Spleen (tissue), 11 donors: ENCODE measurements around the gene NCOR1. TPM values are rescaled to one million over a fixed set of nuclear protein-coding genes. Genes with fewer than 3 reads are reported as not detected.

Source experiments
- DNase-seq: peaks from one replicate; pipeline ENCODE4 v3.0.0-alpha.2; 2020
- H3K27ac ChIP-seq, 8 donors: fragments of 200-600 bp; sonication (generic) in 7 of 8; 1 replicate in 4 of 8; 2 replicates in 4 of 8; pipeline versions ENCODE4 v1.5.0 to v1.8.0; 2016 to 2021; ENCODE audit warnings: inconsistent platforms in 4 of 8, mild to moderate bottlenecking in 4 of 8, moderate library complexity in 1 of 8
- H3K27me3 ChIP-seq, 7 donors: fragments of 200-600 bp; sonication (generic) in 6 of 7; replicated peaks in 1 of 7; 1 replicate in 4 of 7; 2 replicates in 3 of 7; pipeline versions ENCODE4 v1.5.0 to v1.8.0; 2016 to 2021; ENCODE audit warnings: inconsistent platforms in 3 of 7, mild to moderate bottlenecking in 1 of 7
- H3K36me3 ChIP-seq, 6 donors: fragments of 200-600 bp; sonication (generic) in 5 of 6; 1 replicate in 4 of 6; 2 replicates in 2 of 6; pipeline versions ENCODE4 v1.5.0 to v1.8.0; 2016 to 2021; ENCODE audit warnings: inconsistent platforms in 2 of 6
- H3K4me1 ChIP-seq, 6 donors: fragments of 200-600 bp; sonication (generic) in 5 of 6; 1 replicate in 3 of 6; 2 replicates in 3 of 6; pipeline versions ENCODE4 v1.5.0 to v1.8.0; 2016 to 2021; ENCODE audit warnings: inconsistent platforms in 3 of 6
- H3K4me3 ChIP-seq, 8 donors: fragments of 200-600 bp; sonication (generic) in 7 of 8; 1 replicate in 4 of 8; 2 replicates in 4 of 8; pipeline versions ENCODE4 v1.5.0 to v1.8.0; 2016 to 2021; ENCODE audit warnings: inconsistent platforms in 4 of 8, mild to moderate bottlenecking in 4 of 8, moderate library complexity in 2 of 8
- H3K9me3 ChIP-seq, 8 donors: fragments of 200-600 bp; sonication (generic) in 7 of 8; 1 replicate in 4 of 8; 2 replicates in 4 of 8; pipeline versions ENCODE4 v1.5.0 to v1.8.0; 2016 to 2021; ENCODE audit warnings: inconsistent platforms in 4 of 8
- POLR2A ChIP-seq, 3 donors: fragments of 450-650 bp; IDR thresholded peaks; one replicate each; pipeline ENCODE4 v1.5.1; 2017; ENCODE audit warnings: antibody characterized with exemption in 3 of 3, mild to moderate bottlenecking in 1 of 3
- POLR2AphosphoS5 ChIP-seq, 3 donors: sonication (generic); formaldehyde crosslinking; IDR thresholded peaks; one replicate each; pipeline ENCODE4 v1.5.1; 2017; ENCODE audit warnings: antibody characterized with exemption in 3 of 3
- WGBS, 5 donors: extraction: QIAGEN DNeasy Blood & Tissue Kit in 3 of 5; methylation state at CpG; one replicate each; pipeline versions ENCODE4 v1.1.5 to v1.1.7; 2013 to 2018; 5-methylcytosine and 5-hydroxymethylcytosine counted together
- intact Hi-C: fragments of 100-400 bp; cut with DNase I; formaldehyde crosslinking; loops from one replicate; pipeline ENCODE4 v1.15.0; 2023; ENCODE audit warnings: low total_unique reads
- polyA plus RNA-seq, 3 donors: library from polyadenylated mRNA; stranded (reverse); fragments of 200-250 nt; gene quantifications; one replicate each; pipeline ENCODE4 v1.2.1, GENCODE V29; 2013
- small RNA-seq, 4 donors: library from RNA; depleted of rRNA; stranded (forward); fragments of <200 nt; gene quantifications; one replicate each; pipeline ENCODE3, GENCODE V24; 2016
- total RNA-seq, 7 donors: library from RNA; depleted of rRNA in 3 of 7; stranded (reverse); fragments of >200 nt in 3 of 7; fragmentation: NEBNext Ultra II Directional in 4 of 7; extraction: Animal tissue kit (Norgen Biotek cat#: 25700) in 4 of 7; gene quantifications; one replicate each; pipeline versions ENCODE4 v1.1.0 to v1.2.1, GENCODE V29; 2016 to 2021
- TF ChIP-seq, protein P1 (sequence below), 11 experiments: fragments of 200-600 bp in 7 of 11; fragments of 450-650 bp in 4 of 11; sonication (generic) in 4 of 11; IDR thresholded peaks in 8 of 11; conservative IDR thresholded peaks in 3 of 11; 1 replicate in 7 of 11; 2 replicates in 4 of 11; pipeline versions ENCODE4 v1.4.0 to v1.8.0; 2016 to 2021; ENCODE audit warnings: antibody characterized with exemption in 11 of 11, inconsistent platforms in 4 of 11, mild to moderate bottlenecking in 1 of 11
- donor health status: healthy with polysubstance abuse.
- donor health status: DM: no; HTN: no; CAD: no; lungs with moderate emphysema.
- donor health status: DM: no; HTN: no; CAD: no.
- donor health status: Bipolar disorder and iron deficiency.
- donor health status: healthy.
- donor health status: DM: no; HTN: no; CAD: no.
- donor health status: DM: yes; HTN: yes; CAD: no.

The NCOR1 gene
- total and polyA plus RNA-seq, 10 donors = 28.4 to 250 (median 140) TPM

DNA sequence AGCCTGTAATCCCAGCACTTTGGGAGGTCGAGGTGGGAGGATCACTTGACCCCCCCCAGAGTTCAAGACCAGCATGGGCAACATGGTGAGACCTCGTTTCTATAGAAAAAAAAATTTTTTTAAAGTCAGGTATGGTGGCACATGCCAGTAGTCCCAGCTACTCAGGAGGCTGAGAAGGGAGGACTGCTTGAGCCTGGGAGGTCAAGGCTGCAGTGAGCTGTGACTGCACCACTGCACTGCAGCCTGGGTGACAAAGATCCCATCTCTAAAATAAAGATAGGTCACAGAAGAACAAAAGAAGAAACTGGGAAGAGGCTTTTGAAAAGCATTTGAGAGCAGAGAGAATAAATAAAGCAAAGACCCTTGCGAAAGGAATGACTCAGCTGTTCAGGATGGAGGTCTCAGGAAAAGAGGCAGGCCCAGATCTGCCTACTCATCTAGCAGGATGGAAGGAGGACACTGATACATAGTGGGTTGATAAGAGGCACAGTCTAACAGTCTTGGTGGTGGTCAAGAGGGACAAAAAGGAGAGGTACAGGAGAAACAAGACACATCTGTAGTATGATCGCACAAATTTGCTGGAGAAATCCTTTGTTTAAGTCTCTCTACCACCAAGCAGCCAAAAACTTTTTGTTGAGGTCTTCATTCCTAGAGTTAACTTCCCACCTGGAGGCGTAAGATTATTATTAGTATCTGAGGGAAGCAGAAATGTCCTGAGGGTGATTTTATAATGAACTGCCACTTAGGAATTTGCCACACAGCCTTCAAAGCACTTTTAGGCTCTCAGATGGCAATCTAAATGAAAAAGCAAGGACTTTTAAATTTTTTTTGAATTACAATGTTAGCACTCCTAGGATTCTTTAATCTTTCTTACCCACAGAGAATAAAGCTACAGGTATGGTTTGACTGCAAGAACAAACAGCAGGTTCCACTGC, 233.4 kb downstream of the NCOR1 start:
- no peaks in the 10 kb centered on the region for H3K9me3 ChIP-seq
- H3K27ac ChIP-seq = no peak overlapping the region
- intact Hi-C loops = no loop called here
- no peak overlapping the region for H3K4me3 ChIP-seq
- H3K4me1 ChIP-seq = peaks cover 0 to 16% (median 0%) of the 10 kb centered on the region in 6 donors
- peaks cover 0 to 91% (median 62%) of the 10 kb centered on the region in 6 donors for H3K36me3 ChIP-seq
- H3K27me3 ChIP-seq = no peaks in the 10 kb centered on the region
- TF ChIP-seq POLR2AphosphoS5 (IDR thresholded peaks at IDR 0.05) (no peak), POLR2A (IDR thresholded peaks at IDR 0.05) (no peak)
- TF ChIP-seq, protein P1, sequence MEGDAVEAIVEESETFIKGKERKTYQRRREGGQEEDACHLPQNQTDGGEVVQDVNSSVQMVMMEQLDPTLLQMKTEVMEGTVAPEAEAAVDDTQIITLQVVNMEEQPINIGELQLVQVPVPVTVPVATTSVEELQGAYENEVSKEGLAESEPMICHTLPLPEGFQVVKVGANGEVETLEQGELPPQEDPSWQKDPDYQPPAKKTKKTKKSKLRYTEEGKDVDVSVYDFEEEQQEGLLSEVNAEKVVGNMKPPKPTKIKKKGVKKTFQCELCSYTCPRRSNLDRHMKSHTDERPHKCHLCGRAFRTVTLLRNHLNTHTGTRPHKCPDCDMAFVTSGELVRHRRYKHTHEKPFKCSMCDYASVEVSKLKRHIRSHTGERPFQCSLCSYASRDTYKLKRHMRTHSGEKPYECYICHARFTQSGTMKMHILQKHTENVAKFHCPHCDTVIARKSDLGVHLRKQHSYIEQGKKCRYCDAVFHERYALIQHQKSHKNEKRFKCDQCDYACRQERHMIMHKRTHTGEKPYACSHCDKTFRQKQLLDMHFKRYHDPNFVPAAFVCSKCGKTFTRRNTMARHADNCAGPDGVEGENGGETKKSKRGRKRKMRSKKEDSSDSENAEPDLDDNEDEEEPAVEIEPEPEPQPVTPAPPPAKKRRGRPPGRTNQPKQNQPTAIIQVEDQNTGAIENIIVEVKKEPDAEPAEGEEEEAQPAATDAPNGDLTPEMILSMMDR (IDR thresholded peaks at IDR 0.05 in 8 of 11, conservative IDR thresholded peaks at IDR 0.05 in 3 of 11) = no peak
- no peak for DNase-seq
- 59 to 82% (median 71%) methylated on average over 5 of the region's 5 CpGs for WGBS, 5 donors

- 13 to 36% (median 20%) methylated on average over 2 of the region's 2 CpGs for WGBS, 5 donors
- intact Hi-C loops = no loop called here
- Histone ChIP-seq H3K27me3 (no peaks in the 10 kb centered on the region), H3K9me3 (no peaks in the 10 kb centered on the region), H3K27ac (no peak overlapping the region), H3K36me3 (peaks cover 3 to 91% (median 62%) of the 10 kb centered on the region in 6 donors), H3K4me1 (peaks cover 0 to 16% (median 0%) of the 10 kb centered on the region in 6 donors), H3K4me3 (no peak overlapping the region)
- DNase-seq = no peak
- TF ChIP-seq, protein P1 (IDR thresholded peaks at IDR 0.05 in 8 of 11, conservative IDR thresholded peaks at IDR 0.05 in 3 of 11) = no peak
- TF ChIP-seq POLR2A (IDR thresholded peaks at IDR 0.05) (no peak), POLR2AphosphoS5 (IDR thresholded peaks at IDR 0.05) (no peak)
These were observed 234.1 kb downstream of the NCOR1 start for GRCh38 chr17:15981208-15981607.

Small RNAs within 50 kb of the gene (small RNA-seq; reads per million reads assigned to genes)
- gene RNU6-314P (0 reads per million in 4 donors), gene RNU6-862P (0 reads per million in 4 donors)

Other genes with a start within 250 kb of the NCOR1 start
- 10 to 100 TPM; 13.4 to 40.4 (median 20.7) TPM for gene ZSWIM7, start 215.8 kb downstream of the NCOR1 start, total RNA-seq
- 10 to 100 TPM; 32.8 to 47.6 (median 42.3) TPM for gene ZSWIM7, start 215.8 kb downstream of the NCOR1 start, polyA plus RNA-seq
- 10 to 100 TPM; 29.9 to 59.9 (median 36.6) TPM for gene TTC19, start 215.7 kb downstream of the NCOR1 start, total RNA-seq
- gene TTC19, start 215.7 kb downstream of the NCOR1 start, polyA plus RNA-seq = 10 to 100 TPM; 14.6 to 20.3 (median 15.2) TPM
- gene PIGL, start 1.7 kb upstream of the NCOR1 start, total RNA-seq = 10 to 100 TPM; 36.4 to 81.9 (median 67.9) TPM
- gene PIGL, start 1.7 kb upstream of the NCOR1 start, polyA plus RNA-seq = 10 to 100 TPM; 14.5 to 22.3 (median 17.1) TPM
- gene CENPV, start 137.9 kb upstream of the NCOR1 start, total RNA-seq = 10 to 100 TPM in 2 of 7 donors, 1 to 10 TPM in 5; 5.1 to 15.2 (median 9.5) TPM
- gene CENPV, start 137.9 kb upstream of the NCOR1 start, polyA plus RNA-seq = 10 to 100 TPM; 18.7 to 24.5 (median 19.5) TPM
- 1,000 to 10,000 TPM in 5 of 7 donors, 100 to 1,000 TPM in 2; 822 to 1,795 (median 1,121) TPM for gene UBB, start 165.6 kb upstream of the NCOR1 start, total RNA-seq
- 100 to 1,000 TPM; 697 to 951 (median 938) TPM for gene UBB, start 165.6 kb upstream of the NCOR1 start, polyA plus RNA-seq
- 10 to 100 TPM; 44.8 to 85.7 (median 50.2) TPM for gene TRPV2, start 200.0 kb upstream of the NCOR1 start, total RNA-seq
- 10 to 100 TPM; 37.0 to 61.3 (median 55.0) TPM for gene TRPV2, start 200.0 kb upstream of the NCOR1 start, polyA plus RNA-seq